ENCODE measurements around the gene MAP4K4.

Gene MAP4K4

DNA sequence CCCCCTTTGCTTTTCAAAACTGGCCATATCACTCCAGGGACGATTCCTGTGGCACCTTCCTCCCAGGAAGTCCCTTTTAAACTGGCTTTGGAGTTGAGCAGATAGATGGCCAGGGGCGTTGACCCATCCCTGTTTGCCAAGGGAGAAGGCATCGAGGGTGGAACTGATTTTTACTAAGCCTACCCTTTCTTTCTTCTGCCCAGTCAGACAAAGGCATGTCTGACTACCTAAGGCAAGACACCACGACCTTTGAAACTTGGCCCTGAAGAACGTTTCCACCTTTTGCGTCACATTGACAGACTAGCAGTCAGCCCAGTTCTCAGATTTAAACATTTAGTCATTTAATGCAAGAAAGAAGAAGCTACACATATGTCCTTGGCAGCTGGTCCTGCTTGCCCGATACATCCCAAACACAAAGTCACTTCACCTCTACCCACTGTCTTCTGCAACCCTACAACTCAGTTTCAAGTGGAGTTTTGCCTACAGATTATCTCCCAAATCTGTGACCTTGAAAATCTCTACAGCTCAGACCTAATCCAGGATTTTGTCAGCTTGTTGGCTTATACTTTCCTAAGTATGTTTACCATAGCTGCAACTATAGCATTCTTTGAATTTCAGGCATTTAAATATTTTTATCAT lies 192.1 kb downstream of the MAP4K4 start:
- H3K27ac ChIP-seq: no peak overlapping the region
- TF ChIP-seq, protein P1, sequence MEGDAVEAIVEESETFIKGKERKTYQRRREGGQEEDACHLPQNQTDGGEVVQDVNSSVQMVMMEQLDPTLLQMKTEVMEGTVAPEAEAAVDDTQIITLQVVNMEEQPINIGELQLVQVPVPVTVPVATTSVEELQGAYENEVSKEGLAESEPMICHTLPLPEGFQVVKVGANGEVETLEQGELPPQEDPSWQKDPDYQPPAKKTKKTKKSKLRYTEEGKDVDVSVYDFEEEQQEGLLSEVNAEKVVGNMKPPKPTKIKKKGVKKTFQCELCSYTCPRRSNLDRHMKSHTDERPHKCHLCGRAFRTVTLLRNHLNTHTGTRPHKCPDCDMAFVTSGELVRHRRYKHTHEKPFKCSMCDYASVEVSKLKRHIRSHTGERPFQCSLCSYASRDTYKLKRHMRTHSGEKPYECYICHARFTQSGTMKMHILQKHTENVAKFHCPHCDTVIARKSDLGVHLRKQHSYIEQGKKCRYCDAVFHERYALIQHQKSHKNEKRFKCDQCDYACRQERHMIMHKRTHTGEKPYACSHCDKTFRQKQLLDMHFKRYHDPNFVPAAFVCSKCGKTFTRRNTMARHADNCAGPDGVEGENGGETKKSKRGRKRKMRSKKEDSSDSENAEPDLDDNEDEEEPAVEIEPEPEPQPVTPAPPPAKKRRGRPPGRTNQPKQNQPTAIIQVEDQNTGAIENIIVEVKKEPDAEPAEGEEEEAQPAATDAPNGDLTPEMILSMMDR (conservative IDR thresholded peaks at IDR 0.05): no peak
- no peak for TF ChIP-seq ZFX (IDR thresholded peaks at IDR 0.05)

DNA sequence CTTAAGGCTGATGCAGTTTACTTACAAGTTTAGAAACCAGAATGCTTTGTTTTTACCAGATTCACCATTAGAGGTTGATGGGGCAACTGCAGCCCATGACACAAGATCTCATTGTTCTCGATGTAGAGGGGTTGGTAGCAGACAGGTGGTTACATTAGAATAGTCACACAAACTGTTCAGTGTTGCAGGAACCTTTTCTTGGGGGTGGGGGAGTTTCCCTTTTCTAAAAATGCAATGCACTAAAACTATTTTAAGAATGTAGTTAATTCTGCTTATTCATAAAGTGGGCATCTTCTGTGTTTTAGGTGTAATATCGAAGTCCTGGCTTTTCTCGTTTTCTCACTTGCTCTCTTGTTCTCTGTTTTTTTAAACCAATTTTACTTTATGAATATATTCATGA lies 194.9 kb downstream of the MAP4K4 start:
- TF ChIP-seq ZFX (IDR thresholded peaks at IDR 0.05): no peak
- TF ChIP-seq, protein P1 (conservative IDR thresholded peaks at IDR 0.05): no peak
- H3K27ac ChIP-seq: no peak overlapping the region

DNA sequence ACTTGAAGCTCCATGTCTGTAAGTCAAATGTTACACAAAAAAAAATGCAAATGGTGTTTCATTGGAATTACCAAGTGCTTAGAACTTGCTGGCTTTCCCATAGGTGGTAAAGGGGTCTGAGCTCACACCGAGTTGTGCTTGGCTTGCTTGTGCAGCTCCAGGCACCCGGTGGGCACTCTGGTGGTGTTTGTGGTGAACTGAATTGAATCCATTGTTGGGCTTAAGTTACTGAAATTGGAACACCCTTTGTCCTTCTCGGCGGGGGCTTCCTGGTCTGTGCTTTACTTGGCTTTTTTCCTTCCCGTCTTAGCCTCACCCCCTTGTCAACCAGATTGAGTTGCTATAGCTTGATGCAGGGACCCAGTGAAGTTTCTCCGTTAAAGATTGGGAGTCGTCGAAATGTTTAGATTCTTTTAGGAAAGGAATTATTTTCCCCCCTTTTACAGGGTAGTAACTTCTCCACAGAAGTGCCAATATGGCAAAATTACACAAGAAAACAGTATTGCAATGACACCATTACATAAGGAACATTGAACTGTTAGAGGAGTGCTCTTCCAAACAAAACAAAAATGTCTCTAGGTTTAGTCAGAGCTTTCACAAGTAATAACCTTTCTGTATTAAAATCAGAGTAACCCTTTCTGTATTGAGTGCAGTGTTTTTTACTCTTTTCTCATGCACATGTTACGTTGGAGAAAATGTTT lies 196.3 kb downstream of the MAP4K4 start:
- TF ChIP-seq ZFX (IDR thresholded peaks at IDR 0.05): no peak
- TF ChIP-seq, protein P1 (conservative IDR thresholded peaks at IDR 0.05): no peak
- no peak overlapping the region for H3K27ac ChIP-seq

DNA sequence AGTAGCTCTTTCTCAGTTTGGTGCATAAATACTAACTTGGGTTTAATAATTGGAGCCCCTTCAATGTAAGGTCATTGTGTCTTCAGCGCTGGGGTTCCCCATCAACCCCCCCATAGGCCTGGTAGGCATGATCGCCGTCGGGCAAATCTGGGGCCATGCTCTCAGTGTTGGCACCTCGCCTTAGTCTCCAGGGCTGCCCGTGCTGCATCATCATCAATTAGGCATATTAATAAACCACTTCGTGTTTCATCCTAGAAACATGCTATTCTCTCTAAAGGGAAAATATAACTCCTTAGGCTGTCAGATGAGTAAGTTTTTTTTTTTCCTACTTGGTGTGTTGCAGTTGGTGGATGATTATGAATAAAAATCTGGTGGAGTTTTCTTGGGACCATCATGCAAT lies 197.5 kb downstream of the MAP4K4 start:
- no peak for TF ChIP-seq ZFX (IDR thresholded peaks at IDR 0.05)
- TF ChIP-seq, protein P1 (conservative IDR thresholded peaks at IDR 0.05): no peak
- H3K27ac ChIP-seq: peak overlapping the region; percentile 61

DNA sequence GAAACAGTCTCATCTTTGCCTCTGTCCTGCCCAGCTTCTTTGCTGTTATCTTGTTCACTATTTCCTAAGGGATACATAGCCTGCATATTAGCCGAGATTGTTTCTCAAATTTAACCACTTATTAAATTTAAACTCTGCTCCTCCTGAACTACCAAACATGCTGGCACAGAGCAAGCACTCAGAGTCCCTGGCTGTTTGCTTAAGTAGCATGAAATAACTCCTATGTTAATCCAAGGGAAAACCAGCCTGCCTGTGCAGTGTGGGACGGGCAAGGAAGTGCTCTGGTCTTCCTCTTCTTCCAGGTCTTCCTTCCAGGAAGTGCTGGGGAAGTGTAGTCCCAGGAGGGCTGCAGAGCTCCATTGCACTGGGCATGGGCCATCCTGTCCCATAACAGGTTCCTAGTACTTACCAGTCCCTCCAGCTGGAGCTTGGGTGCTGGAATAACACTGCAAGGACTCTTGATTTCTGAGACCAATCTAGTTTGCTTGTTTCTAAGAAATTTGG lies 198.4 kb downstream of the MAP4K4 start:
- no peak for TF ChIP-seq ZFX (IDR thresholded peaks at IDR 0.05)
- TF ChIP-seq, protein P1 (conservative IDR thresholded peaks at IDR 0.05): no peak
- H3K27ac ChIP-seq: peak overlapping the region; percentile 47

DNA sequence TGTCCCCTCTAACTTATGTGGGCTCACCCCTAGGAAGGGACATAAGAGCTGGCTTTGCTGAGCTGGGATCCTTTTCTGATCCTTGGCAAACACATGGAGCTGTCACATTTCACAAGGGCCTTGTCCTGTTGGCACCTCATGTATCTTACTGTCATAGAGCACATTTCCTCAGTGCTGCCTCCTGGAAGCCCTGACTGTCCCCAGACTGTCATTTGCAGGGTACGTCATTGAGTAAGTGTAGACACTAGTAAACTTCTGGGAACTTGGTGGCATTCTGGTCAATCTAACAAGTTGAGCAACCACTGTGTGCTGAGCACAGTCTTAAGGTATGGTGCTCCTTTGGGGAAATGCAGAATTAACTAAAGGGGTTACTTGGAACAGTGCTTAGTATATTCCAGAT lies 199.8 kb downstream of the MAP4K4 start:
- no peak for TF ChIP-seq ZFX (IDR thresholded peaks at IDR 0.05)
- TF ChIP-seq, protein P1 (conservative IDR thresholded peaks at IDR 0.05): no peak

DNA sequence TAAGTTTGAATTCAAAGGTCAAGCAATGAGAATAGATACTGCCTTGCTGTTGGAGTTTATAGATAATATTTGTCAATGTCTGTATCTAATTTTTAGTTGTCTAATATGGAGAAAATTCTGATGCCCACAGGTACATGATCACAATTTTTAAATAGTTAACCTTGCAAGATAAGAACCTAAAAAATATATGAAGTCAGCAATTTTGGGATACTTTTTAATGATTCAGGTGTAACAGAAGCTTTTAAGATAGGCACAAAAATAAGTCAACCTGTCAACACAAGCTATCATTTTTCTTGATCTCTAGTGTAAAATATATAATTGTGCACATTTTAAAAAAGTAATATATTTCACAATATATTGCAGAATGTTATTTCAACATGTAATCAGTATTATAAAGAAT lies 201.8 kb downstream of the MAP4K4 start:
- no peak for TF ChIP-seq ZFX (IDR thresholded peaks at IDR 0.05)
- TF ChIP-seq, protein P1 (conservative IDR thresholded peaks at IDR 0.05): no peak
- H3K27ac ChIP-seq: no peak overlapping the region

More for the DNA sequence above, 199.8 kb downstream of the MAP4K4 start:
- H3K27ac ChIP-seq: no peak overlapping the region

All from C4-2B (cell line).